T-cell (primary cell): ENCODE data around the gene DCBLD1. TPM values are rescaled to one million over a fixed set of nuclear protein-coding genes. Genes with fewer than 3 reads are reported as not detected.

Experiments used
- ATAC-seq, 4 experiments: fragments of 200-7000 bp in 3 of 4; fragments of 150-1000 bp in 1 of 4; cut with Tn5 transposase; replicated peaks in 1 of 4; 1 replicate in 3 of 4; 2 replicates in 1 of 4; pipeline ENCODE4 v1.10.0; 2021; ENCODE audit warnings: moderate library complexity in 3 of 4, mild to moderate bottlenecking in 2 of 4, moderate number of reproducible peaks in 1 of 4
- CTCF ChIA-PET, 2 donors: fragments of 300-600 bp; sonication (Branson Sonifier 250); formaldehyde crosslinking; loops; one replicate each; lab custom pipeline; 2022; ENCODE audit warnings: antibody characterized with exemption in 2 of 2; lab: Charles Lee
- POLR2A ChIA-PET, 2 donors: fragments of 300-600 bp; sonication (Branson Sonifier 250); formaldehyde crosslinking; loops; one replicate each; lab custom pipeline; 2022; ENCODE audit warnings: antibody characterized with exemption in 2 of 2; lab: Charles Lee
- DNase-seq, 35 experiments: peaks; one replicate each; pipeline versions ENCODE4 v3.0.0 to v3.0.0-alpha.2; 2013 to 2023
- H3K27ac ChIP-seq: one replicate; pipeline ENCODE4 v1.5.1; 2013; ENCODE audit warnings: low read length
- H3K27me3 ChIP-seq, 2 experiments: replicated peaks in 1 of 2; 1 replicate in 1 of 2; 2 replicates in 1 of 2; pipeline versions ENCODE4 v1.6.1 to v1.7.0; 2013; ENCODE audit warnings: low read length in 1 of 2, mixed read lengths in 1 of 2; ENCODE audit not compliant: control insufficient read depth in 2 of 2, insufficient read depth in 2 of 2; ENCODE audit errors: extremely low read depth in 1 of 2
- H3K36me3 ChIP-seq, 2 donors: 1 replicate in 1 of 2; 2 replicates in 1 of 2; pipeline versions ENCODE4 v1.6.1 to v1.7.0; 2013; ENCODE audit warnings: low read length in 1 of 2; ENCODE audit not compliant: control insufficient read depth in 2 of 2, insufficient read depth in 1 of 2; ENCODE audit errors: extremely low read depth in 1 of 2
- H3K4me1 ChIP-seq, 2 experiments: 1 replicate in 1 of 2; 2 replicates in 1 of 2; pipeline versions ENCODE4 v1.6.1 to v1.7.0; 2013; ENCODE audit warnings: low read length in 2 of 2, mixed read lengths in 1 of 2; ENCODE audit not compliant: insufficient read depth in 2 of 2, control insufficient read depth in 1 of 2; ENCODE audit errors: extremely low read depth in 1 of 2
- H3K4me3 ChIP-seq, 2 donors: 1 replicate in 1 of 2; 2 replicates in 1 of 2; pipeline versions ENCODE4 v1.5.1 to v1.7.0; 2013; ENCODE audit warnings: mild to moderate bottlenecking in 2 of 2, low read length in 1 of 2, moderate library complexity in 1 of 2; ENCODE audit not compliant: control insufficient read depth in 1 of 2; ENCODE audit errors: extremely low read depth in 1 of 2
- H3K9me3 ChIP-seq: 2 replicates; pipeline ENCODE4 v1.7.0; 2013
- H3K27ac Mint-ChIP-seq, 2 donors: one replicate each; pipeline ENCODE4 v1.8.0; 2020 to 2021; ENCODE audit warnings: mild to moderate bottlenecking in 2 of 2, mixed read lengths in 2 of 2
- H3K27me3 Mint-ChIP-seq, 2 donors: one replicate each; pipeline ENCODE4 v1.8.0; 2021 to 2022; ENCODE audit warnings: mixed read lengths in 2 of 2
- H3K36me3 Mint-ChIP-seq: one replicate; pipeline ENCODE4 v1.8.0; 2021; ENCODE audit warnings: mixed read lengths
- H3K4me1 Mint-ChIP-seq, 3 donors: one replicate each; pipeline ENCODE4 v1.8.0; 2020 to 2022; ENCODE audit warnings: mixed read lengths in 3 of 3, mild to moderate bottlenecking in 1 of 3
- H3K4me3 Mint-ChIP-seq, 3 donors: one replicate each; pipeline ENCODE4 v1.8.0; 2020 to 2022; ENCODE audit warnings: mild to moderate bottlenecking in 3 of 3, mixed read lengths in 3 of 3, moderate library complexity in 3 of 3
- H3K9me3 Mint-ChIP-seq, 3 donors: one replicate each; pipeline ENCODE4 v1.8.0; 2020 to 2022; ENCODE audit warnings: mixed read lengths in 3 of 3
- WGBS: methylation state at CpG from one replicate; pipeline ENCODE4 v1.1.5; 2013; ENCODE audit warnings: missing lambda C conversion rate; ENCODE audit not compliant: insufficient coverage; 5-methylcytosine and 5-hydroxymethylcytosine counted together
- total RNA-seq, 35 experiments: library from RNA in 6 of 35; stranded (reverse) in 6 of 35; fragments of 120-200 nt in 1 of 35; gene quantifications; one replicate each; pipeline versions ENCODE4 v1.2.1 to v1.2.4 and lab custom pipeline; 2013 to 2026

DCBLD1 gene
- total RNA-seq, 5 donors from 2014 or later (not counting 1 experiment from before 2014, with no cell fraction given), result 2.2 to 7.3 (median 4.2) TPM

- ATAC-seq (no peak), DNase-seq (no peak)
- H3K4me3 Mint-ChIP-seq, result no peak overlapping the region
- no CpG with 5 or more reads among the region's 5 CpGs for WGBS
- peaks cover 0 to 12% (median 9%) of the 10 kb centered on the region in 3 donors for H3K4me1 Mint-ChIP-seq
- Histone ChIP-seq H3K4me1 (no peaks in the 10 kb centered on the region), H3K4me3 (no peak overlapping the region), H3K27ac (no peak overlapping the region), H3K36me3 (no peaks in the 10 kb centered on the region), H3K27me3 (no peaks in the 10 kb centered on the region), H3K9me3 (no peaks in the 10 kb centered on the region)
- no peaks in the 10 kb centered on the region for H3K9me3 Mint-ChIP-seq
- peaks cover 0 to 9% of the 10 kb centered on the region in 2 donors for H3K27me3 Mint-ChIP-seq
- ChIA-PET CTCF (no interaction called here), POLR2A (no interaction called here)
- H3K27ac Mint-ChIP-seq, result no peak overlapping the region
- H3K36me3 Mint-ChIP-seq, result peaks cover 2% of the 10 kb centered on the region
Measured at GRCh38 chr6:117491916-117492315, 9.4 kb downstream of the DCBLD1 start.

GRCh38 chr6:117493470-117493869 lies 11.0 kb downstream of the DCBLD1 start:
- Mint-ChIP-seq H3K27ac (no peak overlapping the region), H3K27me3 (no peaks in the 10 kb centered on the region), H3K4me1 (peaks cover 0 to 16% (median 9%) of the 10 kb centered on the region in 3 donors), H3K4me3 (no peak overlapping the region), H3K36me3 (no peaks in the 10 kb centered on the region), H3K9me3 (no peaks in the 10 kb centered on the region)
- no peak for ATAC-seq
- Histone ChIP-seq H3K4me3 (no peak overlapping the region), H3K36me3 (no peaks in the 10 kb centered on the region), H3K4me1 (no peaks in the 10 kb centered on the region), H3K27me3 (no peaks in the 10 kb centered on the region), H3K9me3 (no peaks in the 10 kb centered on the region), H3K27ac (no peak overlapping the region)
- DNase-seq, result no peak
- CTCF ChIA-PET, result interaction anchor here in 1 of 2 donors (1.6 kb wide), 1 partner anchor 69 kb away, joined by 3 read pairs; no protein-coding TSS in a partner anchor
- POLR2A ChIA-PET, result no interaction called here
- 100% methylated on average over 2 of the region's 2 CpGs for WGBS

GRCh38 chr6:117494283-117494682 lies 11.8 kb downstream of the DCBLD1 start:
- Histone ChIP-seq H3K4me1 (no peaks in the 10 kb centered on the region), H3K9me3 (no peaks in the 10 kb centered on the region), H3K4me3 (no peak overlapping the region), H3K36me3 (no peaks in the 10 kb centered on the region), H3K27ac (no peak overlapping the region), H3K27me3 (no peaks in the 10 kb centered on the region)
- no peak for DNase-seq
- Mint-ChIP-seq H3K36me3 (no peaks in the 10 kb centered on the region), H3K9me3 (no peaks in the 10 kb centered on the region), H3K27me3 (no peaks in the 10 kb centered on the region), H3K4me1 (peaks cover 0 to 16% (median 9%) of the 10 kb centered on the region in 3 donors), H3K4me3 (no peak overlapping the region), H3K27ac (no peak overlapping the region)
- ChIA-PET CTCF (interaction anchor here in 1 of 2 donors (1.6 kb wide), 1 partner anchor 68 kb away, joined by 3 read pairs; no protein-coding TSS in a partner anchor), POLR2A (interaction anchor here (0.6 to 0.7 kb wide), 2 partner anchors 15 to 79 kb away, joined by 3 to 4 read pairs; no protein-coding TSS in a partner anchor)
- no CpG with 5 or more reads among the region's 2 CpGs for WGBS
- ATAC-seq, result no peak

GRCh38 chr6:117494694-117495318 lies 12.3 kb downstream of the DCBLD1 start:
- Mint-ChIP-seq H3K4me3 (no peak overlapping the region), H3K4me1 (peaks cover 0 to 16% (median 9%) of the 10 kb centered on the region in 3 donors), H3K27ac (no peak overlapping the region), H3K36me3 (no peaks in the 10 kb centered on the region), H3K9me3 (no peaks in the 10 kb centered on the region), H3K27me3 (no peaks in the 10 kb centered on the region)
- ATAC-seq (no peak), DNase-seq (no peak)
- H3K27me3 ChIP-seq, result no peaks in the 10 kb centered on the region
- ChIA-PET CTCF (interaction anchor here in 1 of 2 donors (1.6 kb wide), 1 partner anchor 68 kb away, joined by 3 read pairs; no protein-coding TSS in a partner anchor), POLR2A (interaction anchor here in 1 of 2 donors (0.6 kb wide), 1 partner anchor 79 kb away, joined by 3 read pairs; no protein-coding TSS in a partner anchor)
- H3K4me1 ChIP-seq, result no peaks in the 10 kb centered on the region
- no peaks in the 10 kb centered on the region for H3K36me3 ChIP-seq
- no peak overlapping the region for H3K4me3 ChIP-seq
- no peak overlapping the region for H3K27ac ChIP-seq
- no peaks in the 10 kb centered on the region for H3K9me3 ChIP-seq
- WGBS, result no CpG with 5 or more reads among the region's 3 CpGs

GRCh38 chr6:117495425-117495824 lies 13.0 kb downstream of the DCBLD1 start:
- Histone ChIP-seq H3K27ac (no peak overlapping the region), H3K4me1 (no peaks in the 10 kb centered on the region), H3K4me3 (no peak overlapping the region), H3K36me3 (no peaks in the 10 kb centered on the region), H3K27me3 (no peaks in the 10 kb centered on the region), H3K9me3 (no peaks in the 10 kb centered on the region)
- H3K27ac Mint-ChIP-seq, result no peak overlapping the region
- peaks cover 0 to 16% (median 9%) of the 10 kb centered on the region in 3 donors for H3K4me1 Mint-ChIP-seq
- ChIA-PET POLR2A (no interaction called here), CTCF (interaction anchor here in 1 of 2 donors (1.6 kb wide), 1 partner anchor 67 kb away, joined by 3 read pairs; no protein-coding TSS in a partner anchor)
- H3K27me3 Mint-ChIP-seq, result no peaks in the 10 kb centered on the region
- no peaks in the 10 kb centered on the region for H3K9me3 Mint-ChIP-seq
- no peak overlapping the region for H3K4me3 Mint-ChIP-seq
- no peaks in the 10 kb centered on the region for H3K36me3 Mint-ChIP-seq
- no peak for ATAC-seq
- DNase-seq, result no peak

GRCh38 chr6:117495869-117496268 lies 13.4 kb downstream of the DCBLD1 start:
- no peaks in the 10 kb centered on the region for H3K27me3 ChIP-seq
- CTCF ChIA-PET, result interaction anchor here in 1 of 2 donors (1.0 kb wide), 1 partner anchor 9 kb away, joined by 3 read pairs; no protein-coding TSS in a partner anchor
- Mint-ChIP-seq H3K4me3 (no peak overlapping the region), H3K36me3 (no peaks in the 10 kb centered on the region), H3K4me1 (peaks cover 0 to 16% (median 9%) of the 10 kb centered on the region in 3 donors), H3K27me3 (no peaks in the 10 kb centered on the region), H3K9me3 (no peaks in the 10 kb centered on the region), H3K27ac (no peak overlapping the region)
- no peaks in the 10 kb centered on the region for H3K4me1 ChIP-seq
- DNase-seq (no peak), ATAC-seq (no peak)
- POLR2A ChIA-PET, result no interaction called here
- H3K27ac ChIP-seq, result no peak overlapping the region
- H3K9me3 ChIP-seq, result no peaks in the 10 kb centered on the region
- no CpG with 5 or more reads among the region's 2 CpGs for WGBS
- H3K4me3 ChIP-seq, result no peak overlapping the region
- no peaks in the 10 kb centered on the region for H3K36me3 ChIP-seq
